Measurements from ENCODE around the gene HSD11B2.
A peak's percentile ranks its signal among the peaks of the same experiment; 100 is the strongest.

HSD11B2 gene

GRCh38 chr16:67454852-67455251, 23.9 kb downstream of the HSD11B2 start:
- DNase-seq = no peak

- no peak for DNase-seq
These were observed 25.6 kb downstream of the HSD11B2 start for GRCh38 chr16:67456391-67457081.

GRCh38 chr16:67457611-67458010, 26.7 kb downstream of the HSD11B2 start:
- no peak for DNase-seq

- DNase-seq = no peak
These were observed 27.3 kb downstream of the HSD11B2 start for GRCh38 chr16:67458121-67458641.

- DNase-seq = no peak
These were observed 28.3 kb downstream of the HSD11B2 start for GRCh38 chr16:67459066-67459860.

GRCh38 chr16:67459861-67460150, 28.9 kb downstream of the HSD11B2 start:
- no peak for DNase-seq

GRCh38 chr16:67460168-67460567, 29.2 kb downstream of the HSD11B2 start:
- DNase-seq = no peak

- no peak for DNase-seq
These were observed 30.0 kb downstream of the HSD11B2 start for GRCh38 chr16:67460961-67461360.

GRCh38 chr16:67461600-67462278, 30.8 kb downstream of the HSD11B2 start:
- DNase-seq = no peak

- DNase-seq = no peak
These were observed 31.3 kb downstream of the HSD11B2 start for GRCh38 chr16:67462279-67462655.

GRCh38 chr16:67463059-67463458, 32.1 kb downstream of the HSD11B2 start:
- DNase-seq = no peak

GRCh38 chr16:67463691-67464090, 32.8 kb downstream of the HSD11B2 start:
- DNase-seq = no peak

- no peak for DNase-seq
These were observed 33.6 kb downstream of the HSD11B2 start for GRCh38 chr16:67464565-67464964.

GRCh38 chr16:67466581-67466980, 35.7 kb downstream of the HSD11B2 start:
- DNase-seq = no peak

GRCh38 chr16:67468731-67469130, 37.8 kb downstream of the HSD11B2 start:
- no peak for DNase-seq

- no peak for DNase-seq
These were observed 39.4 kb downstream of the HSD11B2 start for GRCh38 chr16:67470359-67470758.

- no peak for DNase-seq
These were observed 41.0 kb downstream of the HSD11B2 start for GRCh38 chr16:67471758-67472384.

GRCh38 chr16:67474551-67475455, 43.9 kb downstream of the HSD11B2 start:
- no peak for DNase-seq

GRCh38 chr16:67477960-67478554, 47.1 kb downstream of the HSD11B2 start:
- DNase-seq = no peak

GRCh38 chr16:67480833-67481560, 50.1 kb downstream of the HSD11B2 start, which contains the start of gene ATP6V0D1:
Gene ATP6V0D1, minus strand, starts transcription at chr16:67481157. Its CDS starts 71 bp downstream, at chr16:67481086.
- DNase-seq = peak; percentile 99
